ENCODE results near the gene RAB11FIP2. TPM values are rescaled to one million over a fixed set of nuclear protein-coding genes. Genes with fewer than 3 reads are reported as not detected.
A peak's percentile ranks its signal among the peaks of the same experiment; 100 is the strongest.

The RAB11FIP2 gene
- total RNA-seq, 1 experiment from 2014 or later, result 18.4 TPM

DNA sequence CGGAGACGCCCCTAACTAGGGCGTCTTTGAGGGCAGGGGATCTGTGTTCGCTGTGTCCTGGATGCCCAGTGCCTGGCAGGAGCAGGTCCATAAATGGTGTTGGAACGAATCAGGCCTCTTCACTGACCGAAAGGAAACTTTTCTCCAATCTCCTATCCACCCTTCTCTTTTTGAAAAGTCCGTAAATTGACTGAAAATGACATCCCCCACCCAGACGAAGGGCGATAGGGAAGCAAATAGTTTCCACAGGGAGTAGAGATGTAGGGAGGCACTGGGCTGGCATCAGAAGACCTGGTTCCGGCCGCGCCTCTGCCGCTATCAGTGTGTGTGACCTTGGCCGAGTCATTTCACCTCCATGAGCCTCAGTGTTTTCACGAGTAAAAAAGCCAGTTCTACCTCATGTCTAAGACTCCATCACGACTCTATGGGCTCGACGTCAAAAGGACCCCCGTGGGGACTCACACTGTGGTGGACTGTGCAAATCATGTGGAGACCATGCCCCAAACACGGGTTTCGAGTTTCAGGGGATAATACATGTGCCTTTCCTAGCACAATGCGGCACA is 497 bp upstream of the RAB11FIP2 start:
- H4K5ac ChIP-seq (ENCODE audit: insufficient read length, low read depth, low read length), result no peak overlapping the region
- no peak overlapping the region for H3K27ac ChIP-seq (ENCODE audit: insufficient read length, low read depth, low read length)
- H3K27me3 ChIP-seq (ENCODE audit: insufficient read depth, low read length), result no peaks in the 10 kb centered on the region
- H4K91ac ChIP-seq (ENCODE audit: insufficient read length, low read depth, low read length), result no peak overlapping the region
- H4K8ac ChIP-seq (replicated peaks; ENCODE audit: insufficient read length, low read depth, low read length), result no peak overlapping the region
- no peaks in the 10 kb centered on the region for H4K20me1 ChIP-seq (ENCODE audit: control insufficient read depth, insufficient read depth, insufficient read length)
- no peak overlapping the region for H2BK5ac ChIP-seq (ENCODE audit: insufficient read length, low read length)
- H3K79me1 ChIP-seq (ENCODE audit: insufficient read depth, low read depth, low read length, poor library complexity, severe bottlenecking), result no peaks in the 10 kb centered on the region
- no peak overlapping the region for H2BK15ac ChIP-seq (ENCODE audit: low read depth, low read length)
- no peak overlapping the region for H3K4ac ChIP-seq (ENCODE audit: low read depth, low read length)
- DNase-seq, result no peak
- H3K79me2 ChIP-seq (ENCODE audit: insufficient read depth, low read length), result peaks cover 1% of the 10 kb centered on the region; the same call in 1 of the 2 replicates
- H3T11ph ChIP-seq (ENCODE audit: low read length), result no peak overlapping the region
- H3K23ac ChIP-seq (ENCODE audit: insufficient read length, low read depth, low read length), result no peak overlapping the region
- Mint-ChIP-seq H3K36me3 (ENCODE audit: insufficient read depth in 1 of 3, low read depth in 3 of 3) (no peaks in the 10 kb centered on the region), H3K4me3 (peak overlapping the region; percentile 75 to 84), H3K27me3 (ENCODE audit: low read depth) (no peaks in the 10 kb centered on the region), H3K9me3 (no peaks in the 10 kb centered on the region), H3K27ac (peak overlapping the region in 2 of 3 experiments; percentile 34 to 55; a peak in 2 of 7 replicates), H3K4me1 (peaks cover 21 to 22% of the 10 kb centered on the region in 2 experiments)
- H3K56ac ChIP-seq (ENCODE audit: insufficient read length, low read depth, low read length), result no peak overlapping the region
- peaks cover 5% of the 10 kb centered on the region for H3K23me2 ChIP-seq (ENCODE audit: insufficient read length, low read depth, low read length, poor library complexity, severe bottlenecking)
- peak overlapping the region; percentile 49 for H3K18ac ChIP-seq (ENCODE audit: insufficient read length, low read depth, low read length)
- H3K4me1 ChIP-seq (ENCODE audit: insufficient read depth, low read length), result no peaks in the 10 kb centered on the region
- no peak overlapping the region for H2BK20ac ChIP-seq (ENCODE audit: low read depth, low read length, poor library complexity, severe bottlenecking)
- no peak overlapping the region for H2AFZ ChIP-seq (ENCODE audit: low read length)
- WGBS (ENCODE audit: extremely low coverage, insufficient read length, low lambda C conversion rate), result no CpG with 5 or more reads among the region's 22 CpGs
- H3K4me2 ChIP-seq (ENCODE audit: insufficient read depth, insufficient read length, low read length), result peak overlapping the region; percentile 76
- TF ChIP-seq, protein P1, sequence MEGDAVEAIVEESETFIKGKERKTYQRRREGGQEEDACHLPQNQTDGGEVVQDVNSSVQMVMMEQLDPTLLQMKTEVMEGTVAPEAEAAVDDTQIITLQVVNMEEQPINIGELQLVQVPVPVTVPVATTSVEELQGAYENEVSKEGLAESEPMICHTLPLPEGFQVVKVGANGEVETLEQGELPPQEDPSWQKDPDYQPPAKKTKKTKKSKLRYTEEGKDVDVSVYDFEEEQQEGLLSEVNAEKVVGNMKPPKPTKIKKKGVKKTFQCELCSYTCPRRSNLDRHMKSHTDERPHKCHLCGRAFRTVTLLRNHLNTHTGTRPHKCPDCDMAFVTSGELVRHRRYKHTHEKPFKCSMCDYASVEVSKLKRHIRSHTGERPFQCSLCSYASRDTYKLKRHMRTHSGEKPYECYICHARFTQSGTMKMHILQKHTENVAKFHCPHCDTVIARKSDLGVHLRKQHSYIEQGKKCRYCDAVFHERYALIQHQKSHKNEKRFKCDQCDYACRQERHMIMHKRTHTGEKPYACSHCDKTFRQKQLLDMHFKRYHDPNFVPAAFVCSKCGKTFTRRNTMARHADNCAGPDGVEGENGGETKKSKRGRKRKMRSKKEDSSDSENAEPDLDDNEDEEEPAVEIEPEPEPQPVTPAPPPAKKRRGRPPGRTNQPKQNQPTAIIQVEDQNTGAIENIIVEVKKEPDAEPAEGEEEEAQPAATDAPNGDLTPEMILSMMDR (conservative IDR thresholded peaks at IDR 0.05), result no peak
- no peak overlapping the region for H2BK120ac ChIP-seq (ENCODE audit: low read depth, low read length, poor library complexity, severe bottlenecking)
- H3K14ac ChIP-seq (ENCODE audit: insufficient read depth, low read length), result no peak overlapping the region
- no peak overlapping the region for H2AK5ac ChIP-seq (ENCODE audit: insufficient read length, low read length)
- H3K9ac ChIP-seq (ENCODE audit: extremely low read depth, insufficient read length, low read length), result peak overlapping the region; percentile 3
- H3K9me3 ChIP-seq (ENCODE audit: control insufficient read depth, low read depth, low read length), result no peaks in the 10 kb centered on the region
- H2BK12ac ChIP-seq (ENCODE audit: insufficient read length, low read depth, low read length), result no peak overlapping the region
